Dendritic cell treated with granulocyte-macrophage colony-stimulating factor and Interleukin-4, amounts not matched to agents 40 ng/mL and 50 ng/mL, for 4 days (primary cell): ENCODE data around the gene C1orf50.
"Not testable (repeated sequence)": the region's sequence is repeated elsewhere in the genome, so short reads cannot be mapped to it uniquely, and the experiment has no call there.

Experiments used
- H3K27ac Mint-ChIP-seq: one replicate; pipeline ENCODE4 v1.8.0; 2022; ENCODE audit warnings: mild to moderate bottlenecking, mixed read lengths
- H3K27me3 Mint-ChIP-seq: one replicate; pipeline ENCODE4 v1.8.0; 2022; ENCODE audit warnings: mild to moderate bottlenecking, mixed read lengths
- H3K36me3 Mint-ChIP-seq: one replicate; pipeline ENCODE4 v1.8.0; 2022; ENCODE audit warnings: low read depth, mixed read lengths
- H3K4me1 Mint-ChIP-seq: one replicate; pipeline ENCODE4 v1.8.0; 2022; ENCODE audit warnings: low read depth, mixed read lengths
- H3K4me3 Mint-ChIP-seq: one replicate; pipeline ENCODE4 v1.8.0; 2022; ENCODE audit warnings: mild to moderate bottlenecking, moderate library complexity, mixed read lengths
- H3K9me3 Mint-ChIP-seq: one replicate; pipeline ENCODE4 v1.8.0; 2022; ENCODE audit warnings: mixed read lengths
- intact Hi-C: fragments of 100-400 bp; cut with micrococcal nuclease; formaldehyde crosslinking; loops from one replicate; pipeline ENCODE4 v1.15.0; 2022

The C1orf50 gene

DNA sequence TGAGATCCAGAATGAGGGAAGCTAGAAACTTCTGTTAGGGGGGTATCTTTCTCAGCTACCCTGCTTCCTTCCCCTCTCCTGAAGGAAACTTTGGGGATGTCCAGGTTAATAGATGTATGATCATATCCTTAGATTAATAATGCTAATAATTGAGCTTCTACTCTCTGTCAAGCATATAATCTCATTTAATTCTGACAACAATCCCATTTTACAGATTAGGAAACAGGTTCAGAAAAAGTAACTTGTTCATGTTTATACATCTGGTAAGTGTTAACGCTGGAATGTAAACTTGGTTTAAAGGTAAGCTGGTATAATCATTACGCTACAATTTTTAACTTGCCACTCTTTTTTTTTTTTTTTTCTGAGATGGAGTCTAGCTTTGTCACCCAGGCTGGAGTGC lies 16.0 kb downstream of the C1orf50 start:
- no peak overlapping the region for H3K4me3 Mint-ChIP-seq
- peaks cover 28% of the 10 kb centered on the region for H3K4me1 Mint-ChIP-seq
- peaks cover 28% of the 10 kb centered on the region for H3K27me3 Mint-ChIP-seq
- H3K36me3 Mint-ChIP-seq = peaks cover 53% of the 10 kb centered on the region
- intact Hi-C loops = no loop called here
- no peak overlapping the region for H3K27ac Mint-ChIP-seq
- no peaks in the 10 kb centered on the region for H3K9me3 Mint-ChIP-seq

DNA sequence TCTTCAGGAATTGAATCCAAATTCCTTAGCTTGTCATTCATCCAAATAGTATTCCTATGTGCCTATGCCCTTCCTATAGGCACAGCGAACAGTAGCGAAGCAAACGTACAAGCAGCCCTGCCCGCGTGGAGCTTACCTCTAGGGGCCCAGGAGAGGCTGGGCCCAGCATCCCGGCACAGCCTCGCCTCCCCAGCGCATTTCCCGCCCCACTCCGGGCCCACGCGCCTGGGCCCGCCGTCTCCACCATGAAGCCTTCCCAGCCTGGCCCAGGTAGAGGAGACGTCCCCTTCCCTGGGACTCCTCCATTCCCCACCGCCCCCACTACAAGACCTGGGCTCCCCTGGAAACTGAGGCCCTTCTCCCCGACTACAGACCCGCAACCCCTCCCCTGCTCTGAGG lies 17.5 kb downstream of the C1orf50 start:
- Mint-ChIP-seq H3K4me3 (no peak overlapping the region), H3K27ac (no peak overlapping the region)
- intact Hi-C loops = no loop called here

DNA sequence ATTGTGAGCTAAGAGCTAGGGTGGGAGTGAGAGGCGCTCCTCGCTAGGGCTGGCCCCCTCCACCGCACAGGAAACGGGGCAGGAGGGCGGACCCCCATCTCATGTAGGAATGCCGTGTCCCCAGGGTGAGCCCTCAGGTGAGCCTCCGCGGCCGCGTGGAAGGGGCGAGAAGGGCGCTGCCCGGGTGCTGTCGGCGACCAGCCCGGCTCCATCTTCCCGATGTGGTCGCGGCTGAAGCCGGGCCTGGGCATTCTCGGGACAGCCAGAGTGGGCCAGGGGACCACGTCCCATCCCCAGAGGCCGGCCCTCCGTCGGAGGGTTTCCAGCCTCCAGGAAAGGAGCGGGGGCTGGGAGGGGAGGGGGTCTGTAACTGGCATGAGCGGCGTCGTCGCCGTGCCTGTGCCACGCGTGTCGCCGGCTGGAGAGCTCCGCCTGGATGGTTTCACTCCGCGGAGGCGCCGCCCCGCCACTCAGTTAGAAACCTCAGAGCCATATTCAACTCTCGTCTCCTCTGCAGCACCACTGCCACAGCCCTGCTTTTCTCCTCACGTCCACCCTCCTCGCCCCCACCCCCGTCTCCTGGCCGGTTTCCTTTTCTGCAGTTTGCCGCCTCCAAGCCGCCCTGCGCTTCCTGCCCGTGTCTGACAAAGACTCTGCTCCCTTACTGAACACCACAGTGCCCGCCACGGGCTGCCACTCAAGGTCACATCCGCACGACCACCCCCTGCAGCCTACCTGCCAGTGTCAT lies 18.1 kb downstream of the C1orf50 start, which contains the start of gene TMEM269:
TMEM269 (plus strand) TSS at position 46 of the 748 bp plus-strand sequence. CDS start 4,903 bp downstream, outside the sequence.
- no peak within 1 kb of the TSS for H3K27ac Mint-ChIP-seq
- H3K4me3 Mint-ChIP-seq = peak within 1 kb of the TSS; percentile 68
- intact Hi-C loops = no loop called here
- peaks cover 28% of the 10 kb centered on the region for H3K27me3 Mint-ChIP-seq
- H3K9me3 Mint-ChIP-seq = no peaks in the 10 kb centered on the region
- H3K4me1 Mint-ChIP-seq = peaks cover 28% of the 10 kb centered on the region
- H3K36me3 Mint-ChIP-seq = peaks cover 33% of the 10 kb centered on the region

More for the DNA sequence above, 17.5 kb downstream of the C1orf50 start:
- Mint-ChIP-seq H3K36me3 (peaks cover 39% of the 10 kb centered on the region), H3K9me3 (no peaks in the 10 kb centered on the region), H3K27me3 (peaks cover 28% of the 10 kb centered on the region), H3K4me1 (peaks cover 28% of the 10 kb centered on the region)

- H3K27ac Mint-ChIP-seq = no peak overlapping the region
Measured at GRCh38 chr1:42786097-42786496, 19.0 kb downstream of the C1orf50 start.

DNA sequence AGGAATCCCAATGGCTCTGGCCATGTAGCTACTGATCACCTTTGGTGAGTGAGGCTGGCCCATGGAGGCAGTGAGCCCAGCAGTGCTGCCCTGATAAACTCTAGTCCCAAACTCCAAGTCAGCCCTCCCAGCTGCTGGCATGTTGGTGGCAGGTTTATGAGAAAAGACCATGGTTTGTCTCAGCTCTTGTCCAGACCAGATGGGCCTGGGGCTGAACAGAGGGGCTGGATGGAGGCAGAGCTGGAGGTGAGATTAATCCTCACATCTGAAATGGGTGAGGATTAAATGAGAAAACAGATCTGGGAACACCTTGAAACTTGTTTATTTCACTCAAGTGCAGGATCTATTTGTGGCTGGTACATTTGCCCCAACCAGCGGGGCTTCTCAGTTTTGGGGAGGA lies 21.0 kb downstream of the C1orf50 start:
- Mint-ChIP-seq H3K4me1 (peaks cover 23% of the 10 kb centered on the region), H3K4me3 (no peak overlapping the region), H3K27me3 (peaks cover 28% of the 10 kb centered on the region), H3K9me3 (no peaks in the 10 kb centered on the region), H3K27ac (no peak overlapping the region), H3K36me3 (peaks cover 14% of the 10 kb centered on the region)
- intact Hi-C loops = no loop called here

More at GRCh38 chr1:42786097-42786496, 19.0 kb downstream of the C1orf50 start:
- Mint-ChIP-seq H3K27me3 (peaks cover 28% of the 10 kb centered on the region), H3K36me3 (peaks cover 23% of the 10 kb centered on the region), H3K4me1 (peaks cover 28% of the 10 kb centered on the region), H3K9me3 (no peaks in the 10 kb centered on the region), H3K4me3 (no peak overlapping the region)
- intact Hi-C loops = no loop called here

DNA sequence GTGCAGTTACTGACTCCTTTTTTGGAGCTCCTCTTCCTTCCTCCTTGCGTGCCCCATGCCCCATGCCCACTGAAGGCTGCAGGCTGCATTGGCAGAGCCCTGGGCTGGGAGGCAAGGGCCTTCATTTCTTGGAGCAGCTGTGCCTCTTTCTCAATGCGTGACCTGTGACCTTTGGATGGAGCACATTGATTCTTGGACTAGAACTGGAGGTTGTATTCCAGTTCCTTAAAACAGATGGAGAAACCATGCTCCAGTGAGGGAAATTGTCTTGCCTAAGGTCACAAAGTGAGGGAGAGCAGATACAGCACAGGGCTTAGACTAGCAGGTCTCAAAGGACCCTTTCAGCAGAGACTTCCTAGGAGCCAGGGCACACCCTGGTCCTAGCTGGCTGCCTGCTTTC lies 26.8 kb downstream of the C1orf50 start:
- Mint-ChIP-seq H3K4me3 (no peak overlapping the region), H3K27me3 (no peaks in the 10 kb centered on the region), H3K4me1 (no peaks in the 10 kb centered on the region), H3K27ac (no peak overlapping the region), H3K9me3 (no peaks in the 10 kb centered on the region), H3K36me3 (no peaks in the 10 kb centered on the region)
- intact Hi-C loops = no loop called here

- Mint-ChIP-seq H3K4me3 (no peak overlapping the region), H3K36me3 (no peaks in the 10 kb centered on the region), H3K9me3 (no peaks in the 10 kb centered on the region), H3K4me1 (no peaks in the 10 kb centered on the region), H3K27ac (no peak overlapping the region), H3K27me3 (no peaks in the 10 kb centered on the region)
- intact Hi-C loops = no loop called here
Measured at GRCh38 chr1:42797414-42797813, 30.4 kb downstream of the C1orf50 start.

- no peaks in the 10 kb centered on the region for H3K4me1 Mint-ChIP-seq
- H3K27me3 Mint-ChIP-seq = no peaks in the 10 kb centered on the region
- H3K9me3 Mint-ChIP-seq = no peaks in the 10 kb centered on the region
- H3K4me3 Mint-ChIP-seq = no peak overlapping the region
- intact Hi-C loops = no loop called here
- no peaks in the 10 kb centered on the region for H3K36me3 Mint-ChIP-seq
- no peak overlapping the region for H3K27ac Mint-ChIP-seq
Measured at GRCh38 chr1:42797979-42798378, 30.9 kb downstream of the C1orf50 start.

DNA sequence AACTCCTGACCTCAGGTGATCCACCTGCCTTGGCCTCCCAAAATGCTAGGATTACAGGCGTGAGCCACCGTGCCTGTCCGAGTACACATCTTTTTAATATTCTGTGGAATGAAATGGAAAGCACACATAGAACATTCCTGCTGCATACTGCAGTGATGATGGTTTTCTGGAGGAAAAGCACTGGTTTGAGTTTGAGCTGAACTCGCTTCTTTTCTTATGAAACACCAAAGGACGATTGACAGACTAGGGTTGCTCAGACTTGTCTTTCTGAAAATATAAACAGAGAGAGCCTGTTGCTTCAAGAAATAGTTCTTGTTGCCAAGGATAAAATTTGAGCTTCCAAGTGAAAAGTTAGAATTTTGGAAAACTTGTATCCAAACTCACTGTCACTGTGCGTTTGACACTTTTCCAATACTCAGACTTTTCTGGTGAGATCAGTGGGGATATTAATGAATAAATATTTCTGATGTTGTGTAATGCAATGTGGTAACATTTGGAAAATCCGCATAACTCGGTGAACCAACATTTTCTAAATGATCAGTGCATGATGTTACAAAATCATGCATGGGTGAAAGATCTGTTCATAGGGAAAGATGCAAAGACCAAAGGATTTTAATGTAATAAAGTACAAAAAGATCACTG lies 34.9 kb downstream of the C1orf50 start:
- H3K4me1 Mint-ChIP-seq = no peaks in the 10 kb centered on the region
- H3K36me3 Mint-ChIP-seq = peaks cover 19% of the 10 kb centered on the region
- intact Hi-C loops = no loop called here

GRCh38 chr1:42806171-42806570 lies 39.1 kb downstream of the C1orf50 start:
- no peaks in the 10 kb centered on the region for H3K9me3 Mint-ChIP-seq
- H3K4me1 Mint-ChIP-seq = no peaks in the 10 kb centered on the region
- H3K4me3 Mint-ChIP-seq = no peak overlapping the region
- peaks cover 28% of the 10 kb centered on the region for H3K36me3 Mint-ChIP-seq
- intact Hi-C loops = no loop called here
- H3K27me3 Mint-ChIP-seq = no peaks in the 10 kb centered on the region
- H3K27ac Mint-ChIP-seq = no peak overlapping the region

More for the DNA sequence above, 34.9 kb downstream of the C1orf50 start:
- no peaks in the 10 kb centered on the region for H3K9me3 Mint-ChIP-seq
- no peaks in the 10 kb centered on the region for H3K27me3 Mint-ChIP-seq
- no peak overlapping the region for H3K27ac Mint-ChIP-seq
- H3K4me3 Mint-ChIP-seq = no peak overlapping the region

DNA sequence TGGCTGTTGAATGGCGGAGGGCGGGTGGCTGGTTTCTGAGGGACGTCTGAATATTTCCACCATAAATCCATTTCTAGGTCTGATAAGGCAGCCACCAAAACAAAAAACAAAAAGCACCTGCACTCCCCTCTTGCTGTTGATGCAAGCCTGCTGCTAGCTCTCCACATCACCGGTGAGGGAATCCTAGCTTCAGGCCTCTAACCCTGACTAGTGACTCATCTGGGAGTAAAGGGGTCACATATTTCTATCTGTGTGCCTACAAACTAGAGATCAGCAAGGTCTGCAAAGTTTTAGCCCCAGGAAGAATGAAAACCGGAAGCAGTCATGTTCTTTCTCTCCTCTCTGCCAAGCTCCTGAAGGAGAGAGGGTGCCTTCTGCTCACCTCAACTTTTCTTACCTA lies 39.5 kb downstream of the C1orf50 start:
- Mint-ChIP-seq H3K9me3 (no peaks in the 10 kb centered on the region), H3K4me1 (no peaks in the 10 kb centered on the region), H3K36me3 (peaks cover 28% of the 10 kb centered on the region), H3K27me3 (no peaks in the 10 kb centered on the region), H3K27ac (no peak overlapping the region), H3K4me3 (no peak overlapping the region)
- intact Hi-C loops = no loop called here

- H3K4me1 Mint-ChIP-seq = no peaks in the 10 kb centered on the region
- H3K27ac Mint-ChIP-seq = no peak overlapping the region
- peaks cover 28% of the 10 kb centered on the region for H3K36me3 Mint-ChIP-seq
- H3K27me3 Mint-ChIP-seq = no peaks in the 10 kb centered on the region
- no peak overlapping the region for H3K4me3 Mint-ChIP-seq
- no peaks in the 10 kb centered on the region for H3K9me3 Mint-ChIP-seq
- intact Hi-C loops = no loop called here
Measured at GRCh38 chr1:42807056-42807668, 40.1 kb downstream of the C1orf50 start.

GRCh38 chr1:42814815-42815214 lies 47.8 kb downstream of the C1orf50 start:
- H3K4me3 Mint-ChIP-seq, H3K27ac Mint-ChIP-seq, intact Hi-C loops, H3K9me3 Mint-ChIP-seq, H3K27me3 Mint-ChIP-seq: not testable (repeated sequence)
- peaks cover 29% of the 10 kb centered on the region for H3K4me1 Mint-ChIP-seq
- peaks cover 24% of the 10 kb centered on the region for H3K36me3 Mint-ChIP-seq

GRCh38 chr1:42815941-42816584 lies 49.0 kb downstream of the C1orf50 start:
- H3K9me3 Mint-ChIP-seq = no peaks in the 10 kb centered on the region
- peak overlapping the region; percentile 85 for H3K4me3 Mint-ChIP-seq
- H3K36me3 Mint-ChIP-seq = peaks cover 23% of the 10 kb centered on the region
- peak overlapping the region; percentile 90 for H3K27ac Mint-ChIP-seq
- peaks cover 38% of the 10 kb centered on the region for H3K4me1 Mint-ChIP-seq
- H3K27me3 Mint-ChIP-seq = no peaks in the 10 kb centered on the region
- intact Hi-C loops = loop anchor here (1.0 to 2.0 kb wide), 2 partner anchors 30 to 49 kb away; partner anchors contain the start of genes C1orf50, P3H1 and ZNF691
